GM10266 (cell line): Measurements from ENCODE around the gene KIRREL3.

ENCODE experiments used
- DNase-seq: peaks from one replicate; pipeline ENCODE4 v3.0.0; 2012; ENCODE audit errors: extremely low spot score
- CTCF ChIP-seq: IDR thresholded peaks from 2 replicates; pipeline ENCODE4 v1.5.1; 2012; ENCODE audit warnings: mild to moderate bottlenecking, low read depth; ENCODE audit not compliant: control insufficient read depth, insufficient read depth; ENCODE audit errors: missing control alignments

The KIRREL3 gene

GRCh38 chr11:127037001-127037400, 36.4 kb upstream of the KIRREL3 start:
- no peak for DNase-seq
- no peak for TF ChIP-seq CTCF

- TF ChIP-seq CTCF, result no peak
- no peak for DNase-seq
Measured at GRCh38 chr11:127035824-127036223, 35.3 kb upstream of the KIRREL3 start.

- DNase-seq, result no peak
- TF ChIP-seq CTCF, result no peak
Measured at GRCh38 chr11:127034973-127035372, 34.4 kb upstream of the KIRREL3 start.

DNA sequence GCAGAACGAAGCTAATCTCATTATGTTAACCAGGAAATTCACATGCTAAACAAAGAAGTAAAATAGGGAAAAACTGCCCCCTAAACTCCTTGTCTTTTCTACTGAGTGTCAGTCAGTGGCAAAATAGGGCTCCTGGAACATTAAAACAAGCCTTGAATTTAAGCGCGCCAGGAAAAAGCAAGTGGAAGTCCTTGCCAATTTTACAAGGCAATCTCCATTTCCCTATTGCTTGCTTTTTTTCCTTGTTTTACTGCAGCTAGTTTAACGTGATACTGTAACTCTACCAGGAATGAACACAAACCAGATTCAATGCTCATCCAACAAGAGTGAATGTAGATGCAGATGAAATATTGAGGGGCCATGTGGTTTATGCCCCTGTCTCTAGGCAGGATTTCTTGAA, 28.1 kb upstream of the KIRREL3 start:
- no peak for DNase-seq
- TF ChIP-seq CTCF, result no peak

- no peak for TF ChIP-seq CTCF
- no peak for DNase-seq
Measured at GRCh38 chr11:127027789-127028188, 27.2 kb upstream of the KIRREL3 start.

- no peak for TF ChIP-seq CTCF
- no peak for DNase-seq
Measured at GRCh38 chr11:127027000-127027399, 26.4 kb upstream of the KIRREL3 start.

- DNase-seq, result no peak
- no peak for TF ChIP-seq CTCF
Measured at GRCh38 chr11:127023991-127024390, 23.4 kb upstream of the KIRREL3 start.
